Activated CD4-positive, alpha-beta T cell treated with anti-CD3 and anti-CD28 coated beads, Interleukin-2, Interleukin-6, amounts not matched to agents 100 ng/mL and 50 ng/mL, durations not matched to agents 16 hours and 8 hours (primary cell): ENCODE results near the gene SEPTIN5.

ENCODE experiments used
- DNase-seq: peaks from one replicate; pipeline ENCODE4 v3.0.0-alpha.2; 2020

SEPTIN5 gene

DNA sequence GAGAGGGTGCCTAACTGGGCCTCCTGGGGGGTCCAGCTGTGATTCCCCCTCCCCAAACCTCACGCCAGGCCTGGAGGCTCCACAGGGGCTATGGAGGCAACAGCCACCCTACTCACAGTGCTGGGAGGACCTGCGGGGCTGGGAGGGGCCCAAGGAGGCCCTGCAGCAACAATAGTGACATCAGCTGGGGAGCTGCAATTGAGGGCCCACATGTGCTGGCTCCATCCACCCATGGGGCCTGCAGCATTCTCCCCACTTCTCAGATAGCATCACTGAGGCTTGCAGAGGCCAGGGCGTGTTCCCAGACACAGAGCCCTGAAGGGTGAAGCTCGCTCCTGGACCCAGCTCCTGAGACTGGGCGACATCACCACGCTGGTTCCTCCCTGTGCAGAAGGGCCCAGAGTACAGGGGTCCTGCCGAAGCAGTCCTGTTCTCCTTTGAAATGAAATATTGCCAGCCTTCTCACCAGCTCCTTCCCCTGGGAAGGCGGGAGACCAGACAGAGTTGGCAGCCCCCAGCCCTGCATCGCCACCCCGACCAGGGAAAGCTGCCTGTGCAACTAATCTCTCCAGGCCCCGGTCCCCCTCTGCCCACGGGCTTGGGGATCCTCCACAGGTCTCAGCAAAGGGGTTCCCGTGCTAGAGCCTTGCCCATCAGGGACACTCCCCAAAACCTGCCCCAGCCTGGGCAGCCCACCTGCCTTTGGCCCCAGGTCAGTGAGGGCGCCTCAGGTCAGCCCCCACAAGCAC lies 37.4 kb downstream of the SEPTIN5 start:
- DNase-seq: no peak

DNA sequence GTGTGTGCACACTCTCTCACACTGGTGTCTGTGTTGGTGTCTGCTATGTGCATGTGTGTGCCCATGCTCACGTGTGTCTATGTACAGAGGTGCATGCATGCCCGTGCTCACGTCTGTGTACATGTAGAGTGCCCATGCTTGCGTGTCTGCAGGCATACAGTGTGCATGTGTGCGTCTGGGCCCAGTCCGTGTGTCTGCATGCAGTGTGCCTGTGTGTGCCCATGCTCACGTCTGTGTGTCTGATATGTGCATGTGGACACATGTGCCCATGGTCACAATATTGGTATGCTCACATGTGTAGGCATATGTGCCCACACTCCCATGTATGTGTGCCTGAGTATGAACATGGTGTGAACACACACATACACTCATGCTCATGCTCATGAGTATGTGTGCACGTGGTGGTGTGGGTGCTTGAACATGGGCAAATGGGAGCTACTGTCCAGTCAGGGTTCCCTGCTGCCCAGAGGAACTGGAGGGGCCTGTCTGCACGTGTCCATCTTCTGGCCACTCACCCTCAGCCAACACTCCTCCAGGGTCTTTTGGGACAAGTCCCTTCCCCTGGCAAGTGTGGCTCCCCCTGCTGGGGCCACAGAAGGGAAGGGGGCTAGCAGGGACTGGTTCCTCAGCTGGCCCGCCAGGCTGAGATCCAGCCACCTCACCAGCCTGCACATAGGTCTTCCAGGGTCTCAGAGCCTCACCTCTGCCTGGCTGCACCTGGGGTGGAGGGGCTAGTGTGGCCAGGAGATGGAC lies 39.0 kb downstream of the SEPTIN5 start:
- no peak for DNase-seq

DNA sequence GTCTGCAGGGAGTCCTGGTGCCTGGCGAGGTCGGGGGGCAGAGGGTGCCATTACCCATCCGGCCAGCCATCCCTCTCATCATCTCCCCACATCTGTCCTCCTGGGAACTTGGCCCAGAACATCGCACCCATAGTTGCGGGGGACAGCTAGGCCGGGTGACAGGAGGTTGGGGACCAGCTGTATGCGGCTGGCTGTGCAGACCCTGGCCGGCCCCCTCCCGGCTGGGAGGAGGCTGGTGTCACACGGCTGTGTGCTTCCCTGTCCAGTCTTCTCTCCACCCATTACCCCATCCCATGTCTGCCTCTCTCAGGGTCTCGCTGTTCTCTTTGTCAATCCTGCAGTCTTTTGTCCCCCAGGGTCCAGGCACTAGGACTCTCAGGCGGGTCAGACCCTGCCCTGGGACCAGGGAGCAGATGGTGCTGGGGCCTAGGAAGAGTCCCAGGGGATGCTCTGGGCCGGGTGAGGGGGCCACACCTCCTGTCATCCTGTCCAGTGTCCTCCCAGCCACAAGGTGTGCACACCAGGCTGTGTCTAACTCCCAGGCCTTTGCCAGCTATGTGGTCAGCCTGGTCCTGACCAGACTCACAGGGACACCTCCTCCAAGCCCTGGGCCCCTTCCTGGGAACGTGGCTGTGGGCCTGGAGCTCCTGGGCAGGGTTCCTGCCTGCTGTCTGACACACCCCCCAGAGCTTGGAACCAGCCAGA lies 39.8 kb downstream of the SEPTIN5 start:
- DNase-seq: no peak

DNA sequence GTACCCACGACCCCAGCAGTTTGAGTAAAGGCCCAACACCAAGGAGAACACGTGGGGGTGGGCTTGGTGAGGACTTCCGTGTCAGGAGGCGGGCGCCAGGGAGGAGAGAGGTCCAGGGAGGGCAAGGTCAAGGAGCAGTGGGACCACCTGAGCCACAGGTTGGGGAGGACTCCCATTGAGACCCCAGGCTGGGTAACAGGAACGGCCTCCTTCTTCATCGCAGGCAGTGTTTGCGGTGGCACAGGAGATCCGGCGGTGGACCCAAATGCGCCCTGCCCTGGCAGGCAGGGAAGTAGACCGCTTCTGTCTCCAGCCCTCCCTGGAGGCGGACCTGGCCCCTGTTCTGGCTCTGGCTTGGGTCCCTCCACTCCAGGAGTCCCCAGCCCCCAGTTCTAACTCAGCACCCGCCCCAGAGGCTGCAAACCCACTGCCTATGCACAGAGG lies 40.4 kb downstream of the SEPTIN5 start:
- DNase-seq: no peak

DNA sequence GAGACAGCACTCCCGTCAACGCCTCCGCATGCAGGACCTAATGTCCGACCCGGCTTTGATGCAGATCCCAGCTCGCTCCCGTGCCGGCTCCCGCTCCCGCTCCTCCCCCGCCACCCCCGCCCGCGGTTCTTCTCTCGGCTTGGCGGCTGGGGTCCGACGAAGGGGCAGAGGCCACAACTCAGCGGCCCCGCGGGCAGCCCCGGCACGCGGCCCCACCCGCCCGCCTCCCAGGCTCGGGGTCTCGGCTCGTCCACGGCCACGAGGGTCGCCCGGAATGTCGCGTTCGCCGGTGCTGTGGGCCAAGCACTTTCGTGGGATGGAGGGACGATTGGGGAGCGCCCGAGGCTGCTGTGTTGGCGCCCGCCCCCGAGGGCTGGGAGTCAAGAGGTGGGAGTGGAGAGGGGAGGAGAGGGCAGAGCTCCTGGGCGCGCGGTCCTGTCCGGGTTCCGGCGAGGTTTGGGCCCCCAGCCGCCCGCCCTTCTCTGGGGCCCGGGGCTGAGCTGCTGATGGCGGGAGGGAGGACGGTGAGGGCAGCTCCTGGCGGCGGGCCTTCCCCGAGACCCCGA lies 40.9 kb downstream of the SEPTIN5 start:
- no peak for DNase-seq

DNA sequence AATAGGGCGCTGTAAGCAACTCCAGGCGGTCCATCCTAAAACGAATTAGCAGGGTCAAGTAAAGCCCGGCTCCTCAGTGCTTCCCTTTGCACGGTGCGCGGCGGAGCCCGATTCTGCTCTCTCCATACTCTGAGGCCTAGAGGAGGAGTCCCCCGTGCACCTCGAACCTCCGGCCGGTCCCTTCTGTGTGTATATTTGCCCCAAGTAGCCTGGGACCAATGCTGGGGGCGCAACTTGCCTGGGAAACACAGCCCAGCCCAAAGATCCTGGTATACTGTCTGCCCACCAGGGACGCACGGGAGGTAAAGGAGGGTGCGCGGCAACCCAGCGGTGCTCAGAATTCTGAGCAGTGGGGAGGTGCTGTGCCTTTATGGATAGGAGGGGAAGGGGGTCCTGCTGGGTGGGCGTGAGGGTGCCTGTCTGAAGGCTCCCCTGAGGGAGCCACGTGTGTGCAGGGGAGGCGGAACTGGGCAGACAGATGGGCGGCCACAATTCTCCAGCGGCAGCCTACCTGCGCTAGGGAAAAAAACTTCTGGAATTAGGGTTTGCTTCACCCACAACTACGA lies 41.5 kb downstream of the SEPTIN5 start:
- DNase-seq: no peak

DNA sequence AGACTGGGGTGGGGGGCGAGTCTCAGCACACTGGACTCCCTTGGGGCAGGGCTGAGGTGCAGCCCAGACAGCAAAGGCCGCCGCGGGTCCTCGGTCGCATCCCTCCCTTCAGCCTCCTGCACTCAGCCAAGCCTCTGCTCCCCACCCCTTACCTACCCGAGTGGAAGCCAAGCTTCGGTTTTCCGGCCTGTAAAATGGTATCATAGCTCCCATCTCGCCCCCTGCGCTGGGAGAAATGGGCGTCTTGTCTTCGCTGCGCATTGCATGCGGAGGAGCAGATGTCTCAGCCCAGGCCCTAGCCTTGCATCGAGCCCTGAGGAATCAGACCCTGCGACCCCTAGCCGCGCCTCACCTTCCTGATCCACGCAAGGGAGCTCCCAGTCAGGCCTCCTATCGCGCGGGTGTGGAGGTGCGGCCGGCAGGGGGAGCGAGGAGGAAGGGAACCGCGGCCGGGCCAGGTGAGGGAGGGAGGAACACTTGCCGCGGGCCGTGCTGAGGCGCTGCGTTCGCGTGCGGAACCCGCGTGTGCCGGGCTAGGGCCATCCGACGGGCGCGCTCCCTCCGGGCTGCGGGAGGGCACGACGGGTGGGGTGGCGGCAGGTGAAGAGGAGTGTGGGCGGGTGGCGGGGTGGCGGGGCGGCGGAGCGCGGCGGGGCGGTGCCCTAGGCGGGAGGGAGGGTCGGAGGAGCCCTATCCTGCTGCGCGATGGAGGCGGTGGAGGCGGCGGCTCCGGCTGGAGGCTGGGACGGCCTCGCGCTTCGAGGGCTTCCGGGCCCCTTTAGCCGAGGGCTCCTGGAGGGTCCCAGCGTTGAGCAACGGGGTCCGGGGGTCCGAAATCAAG lies 42.2 kb downstream of the SEPTIN5 start:
- peak; percentile 63 for DNase-seq

DNA sequence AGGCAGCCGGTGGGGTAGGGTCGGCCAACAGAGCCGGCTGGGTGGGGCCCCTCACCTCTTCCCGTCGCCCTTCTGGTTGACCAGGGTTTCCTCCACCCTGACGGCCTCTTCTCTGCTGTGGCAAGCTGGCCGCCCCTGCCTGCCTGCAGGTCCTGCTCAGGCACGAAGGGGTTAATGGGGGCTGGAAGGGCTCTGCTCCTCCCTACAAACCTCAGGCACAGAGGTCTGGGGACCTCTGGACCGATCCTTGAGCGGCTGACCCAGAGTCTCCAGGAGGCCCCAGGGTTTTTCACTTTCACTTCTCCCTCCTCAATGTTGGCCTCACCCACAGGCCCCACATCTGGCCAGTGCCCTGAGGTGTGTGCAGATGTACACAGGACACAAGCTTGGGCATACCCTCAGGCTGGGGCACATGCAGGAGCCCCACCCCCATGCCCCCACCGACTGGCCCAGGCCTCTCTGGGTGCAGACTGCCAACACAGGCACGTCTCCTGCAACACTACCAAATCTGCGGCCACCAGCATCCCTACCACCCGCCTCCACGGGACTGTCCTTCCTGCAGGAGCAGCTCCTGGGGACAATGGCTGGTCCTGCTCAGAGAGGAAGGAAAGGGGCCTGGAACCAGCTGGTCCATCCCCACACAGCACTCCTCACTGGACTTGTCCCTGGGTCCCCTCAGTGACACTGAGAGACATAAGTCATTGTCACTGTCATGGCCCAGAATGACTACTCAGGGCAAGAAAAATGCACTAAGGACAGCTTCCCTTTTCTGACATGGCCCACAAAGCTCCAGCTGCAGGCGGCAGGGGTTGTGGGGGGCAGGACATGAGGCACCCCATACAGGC lies 43.1 kb downstream of the SEPTIN5 start:
- DNase-seq: no peak

DNA sequence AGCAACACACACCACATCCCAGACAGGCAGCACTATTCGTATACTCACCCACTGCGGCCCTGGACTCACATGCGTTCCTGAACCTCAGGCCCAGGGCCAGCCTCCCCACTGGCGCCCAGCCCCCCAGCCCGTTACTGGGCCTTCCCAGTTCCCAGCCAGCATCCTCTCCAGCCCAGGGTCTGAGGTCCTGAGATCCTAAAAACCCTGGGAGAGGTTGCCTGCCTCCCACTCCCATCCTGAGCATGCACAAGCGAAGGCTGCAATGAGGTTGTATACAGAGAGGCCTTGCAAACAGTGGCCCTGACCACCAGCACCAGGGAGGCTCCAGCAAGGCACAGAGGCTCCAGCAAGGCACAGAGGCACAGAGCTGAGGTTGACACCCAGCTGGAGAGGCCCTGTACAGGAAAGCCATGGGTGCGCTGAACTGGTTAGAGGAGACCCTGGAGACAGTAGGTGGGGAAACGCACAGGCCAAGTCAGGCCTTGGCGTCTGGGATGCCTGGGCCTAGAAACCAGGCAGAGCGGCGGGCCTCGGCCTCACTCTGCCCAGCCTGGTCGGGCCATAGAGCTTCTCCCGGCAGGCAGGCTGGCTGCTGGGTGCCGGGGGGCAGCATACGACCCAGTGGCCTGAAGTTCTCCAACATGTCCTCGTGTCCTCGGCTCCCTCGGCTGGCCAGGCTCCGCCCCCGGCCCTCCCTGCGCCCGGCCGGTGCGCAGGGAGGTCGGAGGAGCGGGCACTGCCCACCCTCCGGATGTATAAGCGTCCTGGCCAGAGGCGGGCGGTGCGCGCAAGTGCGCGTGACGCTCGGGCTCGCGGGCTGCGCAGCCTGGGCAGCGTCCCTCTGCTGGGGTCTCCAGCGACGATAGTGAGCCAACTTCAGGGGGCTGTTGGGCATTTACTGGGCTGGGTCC lies 43.9 kb downstream of the SEPTIN5 start:
- DNase-seq: no peak

DNA sequence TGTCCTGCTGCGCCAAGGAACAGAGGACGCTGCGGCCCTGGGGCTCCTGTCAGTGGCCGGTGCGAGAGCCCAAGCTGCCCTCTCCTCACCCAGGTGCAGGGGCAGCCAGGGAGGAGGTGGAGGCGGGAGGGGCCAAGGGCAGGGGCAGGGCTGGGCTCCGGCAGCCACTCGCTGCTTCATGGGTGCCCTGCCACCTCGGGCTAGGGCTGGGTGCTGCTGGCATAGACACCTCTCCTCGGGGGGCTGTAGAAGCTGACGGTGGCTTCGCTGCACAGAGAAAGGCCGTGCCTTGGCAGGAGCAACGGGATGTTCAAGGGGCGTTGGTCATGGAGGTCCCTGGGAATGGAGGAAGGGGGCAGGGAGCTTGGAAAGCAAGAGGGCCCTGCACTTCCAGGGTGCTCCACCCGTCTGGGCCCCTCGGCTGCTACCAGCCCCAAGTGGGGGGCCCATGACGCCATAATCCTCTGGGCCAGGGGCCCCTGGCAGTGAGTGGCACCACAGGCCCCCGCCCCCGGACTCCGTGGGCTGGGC lies 44.7 kb downstream of the SEPTIN5 start:
- no peak for DNase-seq

DNA sequence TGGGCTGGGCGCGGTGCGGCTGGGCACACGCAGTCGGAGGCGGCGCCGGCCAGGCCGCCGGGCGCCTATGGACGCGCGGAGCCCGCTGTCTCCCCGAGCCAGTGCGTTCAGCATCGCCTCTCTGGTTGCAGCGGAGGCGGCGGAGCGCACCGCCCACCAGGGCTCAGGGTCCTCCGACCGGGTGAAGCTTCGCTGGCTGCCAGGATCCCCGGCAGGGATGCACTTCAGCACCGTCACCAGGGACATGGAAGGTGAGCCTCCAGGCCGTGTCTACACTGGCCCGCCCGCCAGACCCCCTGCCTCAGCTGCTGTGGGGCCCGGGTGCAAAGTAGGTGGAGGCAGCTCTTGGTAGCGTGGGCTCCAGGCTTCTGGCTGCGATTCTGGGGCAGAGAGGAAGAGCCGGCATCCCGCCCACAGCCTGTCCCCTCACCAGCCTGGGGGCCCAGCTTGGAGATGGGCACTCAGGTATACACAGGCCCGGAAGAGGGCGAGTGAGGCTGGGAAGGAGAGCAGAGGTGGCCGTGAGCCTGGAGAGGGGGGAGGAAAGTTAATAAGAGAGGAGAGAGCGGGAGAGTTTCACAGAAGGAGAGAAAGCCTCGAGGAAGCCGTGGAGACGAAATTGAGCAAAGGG lies 45.2 kb downstream of the SEPTIN5 start:
- no peak for DNase-seq

DNA sequence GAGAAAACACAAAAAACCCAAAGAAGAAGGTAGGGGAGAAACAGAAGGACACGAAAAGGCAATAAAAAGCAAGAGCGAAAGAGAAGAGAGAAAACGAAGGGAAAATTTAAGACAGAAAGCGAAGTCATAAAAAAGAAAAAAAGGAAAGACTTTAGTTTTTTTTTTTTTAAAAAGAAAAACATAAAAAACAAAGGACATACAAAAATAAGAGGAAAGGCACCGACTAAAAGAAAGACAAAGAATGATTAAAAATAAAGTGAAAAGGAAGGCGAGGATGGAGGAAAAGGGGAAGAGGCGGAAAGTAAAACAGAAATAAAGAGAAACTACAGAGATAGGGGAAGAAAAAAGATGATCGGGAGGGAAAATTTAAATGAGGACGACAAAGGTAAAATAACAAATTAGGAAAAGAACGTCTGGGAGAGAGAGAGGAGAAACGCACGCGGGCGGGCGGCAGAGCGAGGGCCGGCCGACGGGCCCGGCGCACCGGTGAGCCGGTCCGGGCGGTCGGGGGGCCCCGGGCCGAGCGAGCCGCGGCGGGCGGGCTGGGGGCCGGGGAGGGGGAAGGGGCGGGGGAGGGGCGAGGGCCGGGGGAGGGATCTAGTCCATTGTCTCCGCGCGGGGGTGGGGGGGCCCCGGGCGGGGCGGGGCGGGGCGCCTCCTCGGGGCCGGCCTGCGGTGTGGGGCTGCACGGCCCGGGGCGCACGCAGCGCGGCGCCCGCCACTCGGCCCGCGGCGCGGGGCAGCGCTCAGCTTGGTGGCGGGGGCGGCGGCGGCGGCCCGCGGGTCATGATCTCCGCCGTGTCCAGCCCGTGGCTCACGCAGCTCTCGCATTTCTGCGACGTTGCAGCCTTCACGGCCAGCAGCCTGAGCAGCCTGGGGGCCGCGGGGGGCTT lies 46.0 kb downstream of the SEPTIN5 start, which contains the start of gene TBX1:
TSS of gene TBX1 (plus strand) at position 721 of the 893 bp plus-strand sequence. CDS start at position 787, 66 bp downstream.
- DNase-seq: no peak

DNA sequence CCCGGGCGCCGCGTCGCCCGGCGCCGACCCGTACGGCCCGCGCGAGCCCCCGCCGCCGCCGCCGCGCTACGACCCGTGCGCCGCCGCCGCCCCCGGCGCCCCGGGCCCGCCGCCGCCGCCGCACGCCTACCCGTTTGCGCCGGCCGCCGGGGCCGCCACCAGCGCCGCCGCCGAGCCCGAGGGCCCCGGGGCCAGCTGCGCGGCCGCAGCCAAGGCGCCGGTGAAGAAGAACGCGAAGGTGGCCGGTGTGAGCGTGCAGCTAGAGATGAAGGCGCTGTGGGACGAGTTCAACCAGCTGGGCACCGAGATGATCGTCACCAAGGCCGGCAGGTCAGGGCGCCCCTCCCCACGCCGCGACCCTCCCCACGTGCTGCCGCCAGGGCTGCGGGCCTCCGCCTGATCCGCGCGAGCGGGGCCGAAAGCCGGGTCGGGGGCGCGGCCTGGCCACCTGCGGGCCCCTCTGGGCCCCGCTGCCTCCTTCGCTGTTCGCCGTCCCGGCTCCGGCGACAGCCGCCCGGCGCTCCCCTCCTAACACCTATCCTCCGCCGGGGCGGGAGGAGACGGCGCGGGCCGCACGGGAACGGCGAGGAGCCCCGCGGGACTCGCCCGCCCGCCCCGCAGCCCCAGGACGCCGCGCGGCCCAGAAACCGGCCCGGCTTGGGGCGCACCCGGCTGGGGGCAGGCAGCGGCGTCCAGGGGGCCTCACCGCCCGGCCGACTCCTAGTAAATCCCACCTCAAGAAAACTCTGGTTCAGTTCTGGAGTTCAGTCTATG lies 46.8 kb downstream of the SEPTIN5 start:
- DNase-seq: no peak

DNA sequence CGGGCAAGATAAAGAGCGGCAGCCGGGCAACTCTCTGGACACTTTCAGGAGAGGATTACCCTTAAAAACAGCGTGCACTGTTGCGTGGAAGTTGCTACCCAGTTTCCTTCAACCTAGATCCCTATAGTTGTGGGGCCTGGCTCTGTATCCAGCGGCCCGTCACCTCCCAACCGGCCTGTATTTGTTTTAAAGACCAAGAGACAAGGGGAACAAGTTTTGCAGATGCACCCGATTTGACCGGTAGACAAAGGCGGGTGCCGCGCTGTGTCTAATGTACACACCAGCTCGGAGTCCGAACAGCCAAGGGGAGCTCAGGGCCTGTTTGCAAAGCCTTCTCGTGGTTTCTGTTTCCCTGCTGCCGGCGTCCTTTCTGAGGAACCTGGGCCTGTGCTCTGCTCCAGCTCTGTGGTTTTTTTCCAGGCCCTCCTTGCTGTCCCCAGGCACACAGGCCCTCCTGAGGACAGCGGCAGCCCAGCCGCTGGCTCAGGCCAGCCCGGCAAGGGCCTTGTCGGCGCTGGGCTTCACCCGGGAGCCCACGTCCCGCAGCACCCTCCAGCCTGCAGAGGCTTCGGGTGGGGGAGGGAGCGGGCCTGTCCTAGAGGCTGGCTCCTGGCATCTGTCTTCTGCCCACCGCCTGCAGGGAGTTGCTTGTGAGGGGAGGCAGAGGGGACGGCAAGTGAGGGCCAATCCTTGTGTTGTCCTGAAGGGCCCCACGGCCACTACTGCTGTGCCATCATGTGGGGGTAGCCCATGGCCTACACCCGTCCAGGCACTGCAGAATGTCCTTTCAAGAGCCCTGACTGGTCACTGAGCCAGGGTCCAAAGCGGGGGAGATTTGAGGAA lies 47.6 kb downstream of the SEPTIN5 start:
- no peak for DNase-seq

DNA sequence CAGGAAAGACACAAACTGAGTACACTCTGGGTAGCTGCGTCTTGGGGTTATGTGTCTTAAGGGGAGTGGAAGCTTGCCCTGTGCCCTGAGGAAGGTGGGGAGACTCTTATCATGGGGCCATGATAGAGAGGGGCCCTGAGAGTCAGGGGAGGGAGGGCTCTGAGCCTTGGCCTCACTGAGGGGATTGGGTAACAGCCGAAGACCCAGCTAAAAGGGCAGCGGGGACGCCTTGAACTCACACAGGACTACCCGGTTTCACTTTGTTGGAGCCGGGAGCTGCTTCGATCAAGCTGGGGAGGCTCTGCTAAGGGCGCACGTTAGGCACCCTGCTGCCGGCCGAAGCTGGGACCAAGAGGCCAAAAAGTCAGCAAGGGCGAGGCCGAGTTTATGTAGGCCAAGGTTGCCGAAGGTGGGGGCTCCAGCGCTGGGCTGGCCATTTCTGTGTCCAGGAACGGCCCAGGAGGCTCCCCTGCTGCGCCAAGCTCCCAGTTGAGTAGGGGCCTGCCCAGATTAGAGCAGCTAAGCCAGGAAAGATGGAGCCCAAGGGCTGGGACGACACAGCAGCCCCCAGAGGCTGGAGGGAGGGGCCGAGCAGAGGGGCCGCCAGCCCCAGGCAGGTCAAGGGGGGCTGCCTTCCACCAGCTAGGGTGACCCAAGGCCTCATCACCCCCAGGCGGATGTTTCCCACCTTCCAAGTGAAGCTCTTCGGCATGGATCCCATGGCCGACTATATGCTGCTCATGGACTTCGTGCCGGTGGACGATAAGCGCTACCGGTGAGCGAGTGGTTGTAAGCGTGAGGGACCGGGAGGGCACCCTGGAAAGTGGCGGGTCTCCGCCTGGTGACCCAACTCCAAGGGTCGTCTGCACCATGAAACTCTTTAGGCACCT lies 48.5 kb downstream of the SEPTIN5 start:
- no peak for DNase-seq
